ENCODE results near the gene ACCS.

ACCS gene

GRCh38 chr11:44110231-44110679 lies 44.2 kb downstream of the ACCS start:
- no peak for DNase-seq (ENCODE audit: low read depth, low spot score)
- POLR2A ChIA-PET, result no interaction called here
- peak; percentile 80 for TF ChIP-seq CTCF (IDR thresholded peaks at IDR 0.05; ENCODE audit: insufficient read depth, low read length, missing control alignments)

GRCh38 chr11:44112091-44112821 lies 46.2 kb downstream of the ACCS start:
- no peak for TF ChIP-seq CTCF (IDR thresholded peaks at IDR 0.05; ENCODE audit: insufficient read depth, low read length, missing control alignments)
- POLR2A ChIA-PET, result no interaction called here
- DNase-seq (ENCODE audit: low read depth, low spot score), result peak; percentile 40
- CTCF ChIA-PET, result interaction anchor here (0.9 to 5.1 kb wide), 4 partner anchors 14 to 27 kb away, joined by 4 to 38 read pairs (median 6); partner anchors contain the start of gene EXT2
- no peak overlapping the region for H3K4me3 ChIP-seq (ENCODE audit: low read depth, low read length)

More at GRCh38 chr11:44110231-44110679, 44.2 kb downstream of the ACCS start:
- H3K4me3 ChIP-seq (ENCODE audit: low read depth, low read length), result no peak overlapping the region
- CTCF ChIA-PET, result interaction anchor here (0.6 to 5.1 kb wide), 29 partner anchors 8 to 507 kb away, joined by 3 to 38 read pairs (median 5); partner anchors contain the start of gene EXT2

- H3K4me3 ChIP-seq (ENCODE audit: low read depth, low read length), result no peak overlapping the region
- TF ChIP-seq CTCF (IDR thresholded peaks at IDR 0.05; ENCODE audit: insufficient read depth, low read length, missing control alignments), result no peak
- CTCF ChIA-PET, result interaction anchor here (1.2 to 5.1 kb wide), 3 partner anchors 8 to 19 kb away, joined by 3 to 38 read pairs (median 4); partner anchors contain the start of gene EXT2
- no peak for DNase-seq (ENCODE audit: low read depth, low spot score)
- POLR2A ChIA-PET, result no interaction called here
Measured at GRCh38 chr11:44113018-44113417, 46.9 kb downstream of the ACCS start.

- TF ChIP-seq CTCF (IDR thresholded peaks at IDR 0.05; ENCODE audit: insufficient read depth, low read length, missing control alignments), result no peak
- H3K4me3 ChIP-seq (ENCODE audit: low read depth, low read length), result no peak overlapping the region
- DNase-seq (ENCODE audit: low read depth, low spot score), result no peak
- ChIA-PET POLR2A (no interaction called here), CTCF (interaction anchor here (1.2 to 5.1 kb wide), 4 partner anchors 9 to 20 kb away, joined by 3 to 38 read pairs (median 16); partner anchors contain the start of gene EXT2)
Measured at GRCh38 chr11:44113572-44113971, 47.5 kb downstream of the ACCS start.

- ChIA-PET CTCF (interaction anchor here (1.2 to 4.9 kb wide), 5 partner anchors 10 to 22 kb away, joined by 3 to 27 read pairs (median 19); partner anchors contain the start of gene EXT2), POLR2A (no interaction called here)
- DNase-seq (ENCODE audit: low read depth, low spot score), result no peak
- H3K4me3 ChIP-seq (ENCODE audit: low read depth, low read length), result no peak overlapping the region
- no peak for TF ChIP-seq CTCF (IDR thresholded peaks at IDR 0.05; ENCODE audit: insufficient read depth, low read length, missing control alignments)
Measured at GRCh38 chr11:44116234-44116830, 50.3 kb downstream of the ACCS start.

- no peak for DNase-seq (ENCODE audit: low read depth, low spot score)
Measured at GRCh38 chr11:44120169-44120568, 54.1 kb downstream of the ACCS start.

More at GRCh38 chr11:44120169-44120568, 54.1 kb downstream of the ACCS start:
- CTCF ChIA-PET, result interaction anchor here (0.8 to 7.4 kb wide), 11 partner anchors 10 to 463 kb away, joined by 3 to 53 read pairs (median 4); partner anchors contain the start of gene EXT2
- no peak overlapping the region for H3K4me3 ChIP-seq (ENCODE audit: low read depth, low read length)
- TF ChIP-seq CTCF (IDR thresholded peaks at IDR 0.05; ENCODE audit: insufficient read depth, low read length, missing control alignments), result peak; percentile 20
- POLR2A ChIA-PET, result no interaction called here

Measured in AG04449 (cell line).